Progenitor cell of endocrine pancreas (in vitro differentiated cells): ENCODE data around the gene CSGALNACT2. TPM values are rescaled to one million over a fixed set of nuclear protein-coding genes. Genes with fewer than 3 reads are reported as not detected.

ENCODE experiments used
- DNase-seq: peaks from one replicate; pipeline ENCODE4 v3.0.0; 2021; ENCODE audit warnings: low spot score; ENCODE audit not compliant: unreplicated experiment
- H3K27ac Mint-ChIP-seq: 2 replicates; pipeline ENCODE4 v1.8.0; 2021; ENCODE audit warnings: mild to moderate bottlenecking, moderate library complexity, mixed read lengths
- H3K27me3 Mint-ChIP-seq: 2 replicates; pipeline ENCODE4 v1.8.0; 2021; ENCODE audit warnings: mixed read lengths
- H3K36me3 Mint-ChIP-seq: 2 replicates; pipeline ENCODE4 v1.8.0; 2022; ENCODE audit warnings: mixed read lengths; ENCODE audit not compliant: insufficient read depth
- H3K4me1 Mint-ChIP-seq: 2 replicates; pipeline ENCODE4 v1.8.0; 2021; ENCODE audit warnings: low read depth, mixed read lengths
- H3K4me3 Mint-ChIP-seq: 2 replicates; pipeline ENCODE4 v1.8.0; 2021; ENCODE audit warnings: low read depth, mild to moderate bottlenecking, moderate library complexity, mixed read lengths
- H3K9me3 Mint-ChIP-seq: 2 replicates; pipeline ENCODE4 v1.8.0; 2021; ENCODE audit warnings: low read depth, mixed read lengths
- total RNA-seq: library from RNA; stranded (reverse); gene quantifications from 2 replicates; pipeline ENCODE4 v1.2.1, GENCODE V29; 2021
- TF ChIP-seq, protein P1 (sequence below): fragments of 200-600 bp; sonication (generic); IDR thresholded peaks from one replicate; pipeline ENCODE4 v1.5.0; 2021; ENCODE audit warnings: antibody characterized with exemption, mild to moderate bottlenecking; ENCODE audit not compliant: unreplicated experiment

CSGALNACT2 gene
- total RNA-seq, 1 donor from 2014 or later: 8.9 TPM

DNA sequence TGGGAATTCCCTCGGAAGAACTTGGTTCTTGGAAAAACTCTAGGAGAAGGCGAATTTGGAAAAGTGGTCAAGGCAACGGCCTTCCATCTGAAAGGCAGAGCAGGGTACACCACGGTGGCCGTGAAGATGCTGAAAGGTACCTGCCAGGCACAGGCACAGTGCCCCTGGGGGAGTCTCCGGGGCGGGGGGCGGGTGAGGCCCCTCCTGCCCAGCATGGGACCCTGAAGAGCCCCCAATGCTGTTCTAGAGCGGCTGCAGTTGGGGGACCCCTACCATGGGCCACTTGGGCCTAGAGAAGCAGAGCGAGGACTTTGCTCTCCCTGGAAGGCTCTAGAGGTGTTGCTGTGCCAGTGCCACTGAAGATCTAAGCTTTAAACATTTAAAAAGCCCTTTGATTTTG is 21.6 kb upstream of the CSGALNACT2 start:
- Mint-ChIP-seq H3K36me3 (no peaks in the 10 kb centered on the region), H3K27me3 (peaks cover 4% of the 10 kb centered on the region), H3K4me3 (no peak overlapping the region), H3K9me3 (no peaks in the 10 kb centered on the region), H3K27ac (no peak overlapping the region), H3K4me1 (no peaks in the 10 kb centered on the region)
- DNase-seq: no peak
- TF ChIP-seq, protein P1, sequence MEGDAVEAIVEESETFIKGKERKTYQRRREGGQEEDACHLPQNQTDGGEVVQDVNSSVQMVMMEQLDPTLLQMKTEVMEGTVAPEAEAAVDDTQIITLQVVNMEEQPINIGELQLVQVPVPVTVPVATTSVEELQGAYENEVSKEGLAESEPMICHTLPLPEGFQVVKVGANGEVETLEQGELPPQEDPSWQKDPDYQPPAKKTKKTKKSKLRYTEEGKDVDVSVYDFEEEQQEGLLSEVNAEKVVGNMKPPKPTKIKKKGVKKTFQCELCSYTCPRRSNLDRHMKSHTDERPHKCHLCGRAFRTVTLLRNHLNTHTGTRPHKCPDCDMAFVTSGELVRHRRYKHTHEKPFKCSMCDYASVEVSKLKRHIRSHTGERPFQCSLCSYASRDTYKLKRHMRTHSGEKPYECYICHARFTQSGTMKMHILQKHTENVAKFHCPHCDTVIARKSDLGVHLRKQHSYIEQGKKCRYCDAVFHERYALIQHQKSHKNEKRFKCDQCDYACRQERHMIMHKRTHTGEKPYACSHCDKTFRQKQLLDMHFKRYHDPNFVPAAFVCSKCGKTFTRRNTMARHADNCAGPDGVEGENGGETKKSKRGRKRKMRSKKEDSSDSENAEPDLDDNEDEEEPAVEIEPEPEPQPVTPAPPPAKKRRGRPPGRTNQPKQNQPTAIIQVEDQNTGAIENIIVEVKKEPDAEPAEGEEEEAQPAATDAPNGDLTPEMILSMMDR: no peak

DNA sequence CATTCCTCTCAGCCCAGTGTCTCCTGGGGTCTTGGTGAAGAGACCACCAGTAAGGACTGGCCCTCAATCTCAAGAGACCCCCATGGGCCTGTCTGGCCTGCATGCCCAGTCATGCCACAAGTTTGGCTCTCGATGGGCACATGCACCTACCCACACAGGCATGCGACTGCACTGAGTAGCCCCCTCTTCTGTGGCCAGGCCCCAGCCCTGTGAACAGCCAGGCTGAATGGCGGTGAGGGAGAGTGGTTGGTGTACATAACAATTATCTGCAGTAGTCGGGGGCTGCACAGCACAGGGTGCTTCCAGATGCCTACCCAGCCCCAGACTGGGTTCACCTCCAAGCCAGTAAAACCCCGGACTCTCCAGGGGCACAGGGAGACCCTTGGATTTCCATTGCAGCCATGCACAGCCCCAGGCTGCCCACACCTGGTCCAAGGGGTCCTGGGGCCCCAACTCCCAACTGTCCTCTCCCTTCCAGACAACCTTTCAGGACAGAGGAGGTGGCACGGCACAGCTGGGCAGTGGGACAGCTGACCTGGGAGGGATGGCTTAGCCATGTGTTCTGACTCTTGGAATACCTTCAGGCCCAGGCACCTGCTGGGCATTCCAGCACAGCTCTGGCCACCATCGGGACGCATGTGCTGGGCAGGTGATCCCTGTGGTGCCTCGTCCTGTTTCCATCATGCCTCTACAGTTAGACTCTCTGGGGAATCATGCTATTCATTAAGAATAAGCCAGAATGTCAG is 21.0 kb upstream of the CSGALNACT2 start:
- H3K4me1 Mint-ChIP-seq: no peaks in the 10 kb centered on the region
- no peak overlapping the region for H3K27ac Mint-ChIP-seq
- no peak overlapping the region for H3K4me3 Mint-ChIP-seq
- DNase-seq: no peak
- H3K27me3 Mint-ChIP-seq: peaks cover 4% of the 10 kb centered on the region
- TF ChIP-seq, protein P1: no peak
- no peaks in the 10 kb centered on the region for H3K36me3 Mint-ChIP-seq
- H3K9me3 Mint-ChIP-seq: no peaks in the 10 kb centered on the region

GRCh38 chr10:43117777-43118583 is 20.3 kb upstream of the CSGALNACT2 start:
- no peak overlapping the region for H3K4me3 Mint-ChIP-seq
- no peaks in the 10 kb centered on the region for H3K9me3 Mint-ChIP-seq
- DNase-seq: no peak
- no peak overlapping the region for H3K27ac Mint-ChIP-seq
- H3K4me1 Mint-ChIP-seq: no peaks in the 10 kb centered on the region
- H3K27me3 Mint-ChIP-seq: peaks cover 4% of the 10 kb centered on the region
- TF ChIP-seq, protein P1: no peak
- H3K36me3 Mint-ChIP-seq: no peaks in the 10 kb centered on the region

DNA sequence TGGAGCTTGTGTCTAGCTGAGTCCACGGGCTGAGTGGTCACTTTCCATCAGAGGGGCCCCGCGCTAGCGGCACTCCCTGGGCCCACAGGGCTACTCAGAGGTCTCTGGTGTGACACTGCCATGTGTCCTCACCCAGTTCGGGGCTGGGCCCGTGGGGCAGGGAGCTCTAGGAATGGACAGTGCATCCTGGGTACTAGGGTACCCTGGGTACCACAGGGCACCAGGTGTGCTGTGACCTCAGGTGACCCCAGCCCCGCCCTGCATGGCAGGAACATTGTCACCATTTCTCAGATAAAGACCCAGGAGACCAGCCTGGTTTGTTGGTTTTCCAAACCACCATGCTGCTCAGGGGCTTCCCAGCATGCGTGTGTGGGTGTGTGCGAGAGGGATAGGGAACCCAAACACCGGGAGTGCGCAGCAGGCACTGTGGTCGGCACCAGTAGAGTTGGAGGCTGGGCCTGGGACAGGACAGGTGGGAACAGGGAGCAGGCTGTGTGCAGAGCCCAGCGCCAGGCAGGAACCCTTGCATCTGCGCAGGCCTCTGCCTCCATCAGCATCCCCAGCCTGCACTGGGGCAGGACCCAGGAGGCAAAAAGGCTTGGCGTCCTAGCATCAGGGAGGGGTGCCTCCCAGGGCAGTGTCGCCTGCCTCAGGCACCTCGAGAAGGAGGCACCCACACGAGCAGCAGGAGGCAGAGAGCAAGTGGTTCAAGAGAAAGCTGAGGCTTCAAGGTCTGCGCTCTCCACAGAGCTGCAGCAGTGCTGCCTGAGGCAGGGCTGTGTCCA is 19.4 kb upstream of the CSGALNACT2 start:
- H3K4me3 Mint-ChIP-seq: no peak overlapping the region
- H3K27ac Mint-ChIP-seq: no peak overlapping the region
- no peaks in the 10 kb centered on the region for H3K9me3 Mint-ChIP-seq
- peaks cover 4% of the 10 kb centered on the region for H3K27me3 Mint-ChIP-seq
- DNase-seq: no peak
- H3K4me1 Mint-ChIP-seq: no peaks in the 10 kb centered on the region
- TF ChIP-seq, protein P1: no peak
- H3K36me3 Mint-ChIP-seq: no peaks in the 10 kb centered on the region
